Inferior parietal cortex (tissue), 1 donor: Measurements from ENCODE around the gene SLC15A2.

ENCODE experiments used
- DNase-seq: peaks from one replicate; pipeline ENCODE4 v3.0.0-alpha.2; 2016; ENCODE audit errors: extremely low spot score

Gene SLC15A2

DNA sequence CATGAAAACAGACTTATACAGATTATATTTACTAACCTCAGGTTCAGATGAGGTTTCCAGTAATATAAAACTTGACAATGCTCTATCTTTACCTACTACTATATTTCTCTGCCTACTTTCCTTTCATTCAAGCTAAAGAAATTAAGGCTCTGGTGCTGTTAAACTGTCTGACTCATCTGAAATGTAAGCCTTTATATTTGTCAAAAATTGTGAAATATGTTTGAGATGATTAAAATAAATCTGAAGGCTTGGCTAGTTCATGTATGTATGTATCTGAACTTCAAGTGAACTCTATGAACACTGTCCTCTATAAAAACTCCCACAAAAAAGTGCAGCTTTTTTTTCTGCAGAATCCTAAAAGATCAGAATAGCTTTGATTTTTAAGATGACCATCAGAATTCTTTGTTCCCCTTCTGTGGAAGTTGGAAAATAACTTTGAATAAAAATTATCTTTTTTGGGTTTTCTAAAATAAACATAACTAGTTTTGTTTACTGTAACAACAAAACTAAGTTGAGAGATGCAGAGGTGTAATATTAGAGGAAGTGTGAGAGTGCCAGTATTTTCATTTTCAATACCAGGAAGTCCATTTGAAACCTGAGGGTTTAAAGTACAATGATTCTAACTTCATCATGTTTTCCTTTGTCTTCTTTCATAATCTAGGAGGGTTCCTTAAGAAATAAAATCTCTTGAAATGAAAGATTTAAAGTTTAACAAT is 85.7 kb downstream of the SLC15A2 start:
- no peak for DNase-seq

DNA sequence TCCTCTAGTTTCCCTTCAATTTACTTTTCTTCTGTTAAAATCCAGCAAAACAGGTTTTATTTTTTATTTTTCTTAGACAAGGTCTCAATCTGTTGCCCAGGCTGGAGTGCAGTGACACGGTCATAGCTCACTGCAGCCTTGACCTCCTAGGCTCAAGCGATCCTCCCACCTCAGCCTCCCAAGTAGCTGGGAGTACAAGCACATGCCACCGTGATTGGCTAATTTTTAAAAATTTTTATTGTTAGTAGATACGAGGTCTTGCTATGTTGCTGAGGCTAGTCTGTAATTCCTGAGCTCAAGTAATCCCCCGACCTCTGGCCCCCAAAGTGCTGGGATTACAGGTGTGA is 86.2 kb downstream of the SLC15A2 start:
- DNase-seq, result no peak

DNA sequence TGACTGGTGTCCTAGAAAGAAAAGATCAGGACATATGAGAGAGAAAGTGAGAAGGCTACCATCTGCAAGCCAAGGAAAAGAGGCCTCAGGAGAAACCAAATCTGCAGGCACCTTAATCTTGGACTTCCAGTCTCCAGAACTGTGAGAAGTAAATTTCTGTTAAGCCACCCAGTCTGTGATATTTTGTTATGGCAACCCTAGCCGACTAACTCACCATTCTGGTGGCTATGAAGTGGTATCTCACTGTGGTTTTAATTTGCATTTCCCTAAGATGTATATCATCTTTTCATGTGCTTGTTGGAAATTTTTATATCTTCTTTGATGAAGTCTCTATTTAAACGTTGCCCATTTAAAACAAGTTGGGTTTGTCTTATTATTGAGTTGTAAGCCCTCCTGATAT is 87.3 kb downstream of the SLC15A2 start:
- DNase-seq, result no peak

DNA sequence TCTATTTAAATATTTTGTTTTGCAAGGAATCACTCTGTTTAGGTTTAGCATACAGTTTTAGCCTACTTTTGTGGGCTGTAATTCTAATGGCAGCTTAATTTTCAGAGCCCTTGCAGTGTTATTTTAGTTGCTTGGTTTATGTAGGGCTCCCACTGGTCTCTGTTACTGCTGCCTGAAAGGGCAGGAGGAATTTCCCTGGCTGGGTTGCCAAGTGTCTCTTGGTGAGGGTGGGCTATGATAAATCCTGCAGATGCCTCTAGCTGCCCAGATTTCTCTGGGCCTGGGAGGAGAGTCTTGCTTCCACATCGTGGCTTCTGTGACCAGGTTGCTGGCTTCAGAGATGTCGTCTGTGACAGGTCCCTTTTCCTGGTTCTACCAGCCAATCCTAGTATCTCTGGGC is 91.6 kb downstream of the SLC15A2 start:
- no peak for DNase-seq

DNA sequence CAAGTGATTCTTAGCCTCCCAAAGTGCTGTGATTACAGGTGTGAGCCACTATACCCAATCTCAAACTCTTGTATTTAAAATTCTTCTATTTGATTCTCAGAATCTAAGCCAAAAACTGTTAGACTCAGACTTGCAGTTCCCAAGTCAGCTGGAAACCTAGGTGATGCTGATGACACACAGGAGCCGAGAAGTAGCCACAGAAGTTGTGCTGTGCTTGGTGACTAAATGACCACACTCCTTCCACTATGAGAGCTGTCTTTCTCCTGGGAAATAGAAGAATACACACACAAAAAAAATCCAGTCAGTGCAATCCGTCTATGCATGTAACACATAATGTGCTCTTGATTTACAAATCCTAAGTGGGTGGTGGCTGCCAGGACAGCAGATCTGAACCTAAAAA is 93.9 kb downstream of the SLC15A2 start:
- no peak for DNase-seq

DNA sequence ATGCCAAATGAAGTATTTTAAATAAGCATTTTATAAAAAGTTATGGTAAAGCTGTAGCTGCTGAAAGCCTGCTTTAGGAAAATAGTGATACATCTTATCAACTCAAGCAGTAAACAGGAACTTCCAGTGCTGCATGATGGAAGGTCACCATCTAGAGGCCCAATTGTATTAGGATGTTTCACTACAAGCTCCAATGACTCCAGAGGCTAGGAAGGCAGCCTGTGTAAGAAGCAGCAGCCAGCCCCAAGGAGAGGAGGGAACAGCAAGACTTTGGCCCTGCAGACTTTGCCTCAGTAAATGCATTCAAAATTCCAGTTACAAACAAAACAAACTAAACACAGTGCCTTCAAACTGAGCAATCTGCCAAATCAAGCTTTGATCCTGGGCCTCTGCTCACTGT is 95.7 kb downstream of the SLC15A2 start:
- DNase-seq, result no peak

DNA sequence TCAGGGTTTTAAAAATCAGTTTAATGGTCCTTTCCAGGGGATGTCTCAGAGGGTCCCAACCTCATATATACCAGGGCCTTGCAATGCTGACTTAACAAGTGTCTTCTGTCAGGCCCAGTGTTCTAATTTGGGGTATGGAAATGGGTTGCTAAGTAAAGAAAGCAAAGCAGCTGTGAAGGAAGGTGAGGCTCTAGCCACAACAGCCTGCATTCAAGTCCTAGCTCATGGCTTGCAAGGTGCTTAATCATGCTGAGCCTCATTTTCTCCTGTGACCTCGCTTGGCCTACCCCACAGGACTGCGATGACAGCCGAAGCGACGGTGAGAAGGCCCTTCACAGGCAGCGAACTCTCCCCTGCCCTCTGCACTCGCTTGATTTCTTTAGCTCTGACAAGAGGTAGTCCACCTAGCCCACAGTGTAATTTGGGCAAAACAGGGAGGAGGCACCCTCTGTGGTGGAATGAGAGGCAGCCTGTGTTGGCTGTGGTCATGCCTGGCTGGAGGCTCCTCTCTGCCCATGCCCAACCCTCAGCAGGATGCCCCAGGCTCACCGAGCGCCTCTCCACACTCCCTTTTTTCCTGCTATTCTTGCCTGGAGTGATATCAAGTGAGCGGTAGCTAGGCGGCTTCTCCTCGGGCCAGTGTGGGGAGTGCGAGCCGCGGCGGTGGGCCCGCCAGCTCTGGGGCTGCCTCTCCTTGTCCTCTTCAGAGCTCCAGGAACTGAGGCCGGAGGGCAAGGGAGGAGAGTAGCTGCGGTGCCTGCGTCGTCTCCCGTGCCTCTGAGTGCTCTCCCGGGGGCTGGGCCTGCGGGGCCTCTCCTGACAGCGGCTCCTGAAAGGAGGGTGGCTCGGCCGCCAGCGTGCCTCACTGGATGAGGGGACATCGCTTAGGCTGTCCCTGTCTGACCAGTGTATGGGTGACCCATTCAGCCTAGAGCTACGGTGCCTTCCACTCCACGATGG is 98.7 kb downstream of the SLC15A2 start:
- no peak for DNase-seq
